Natural killer cell (primary cell): ENCODE results near the gene ZNF213. TPM values are rescaled to one million over a fixed set of nuclear protein-coding genes. Genes with fewer than 3 reads are reported as not detected.
A peak's percentile ranks its signal among the peaks of the same experiment; 100 is the strongest.

ENCODE experiments used
- ATAC-seq, 3 donors: fragments of 150-1000 bp in 2 of 3; fragments of 200-7000 bp in 1 of 3; cut with Tn5 transposase; 1 replicate in 1 of 3; 2 replicates in 2 of 3; pipeline ENCODE4 v1.10.0; 2021; ENCODE audit warnings: mild to moderate bottlenecking in 2 of 3, moderate library complexity in 2 of 3
- DNase-seq, 2 donors: peaks; one replicate each; pipeline versions ENCODE4 v3.0.0 to v3.0.0-alpha.2; 2013 to 2021; ENCODE audit warnings: mixed read lengths in 1 of 2
- H3K27ac ChIP-seq: one replicate; pipeline ENCODE4 v1.5.1; 2013; ENCODE audit warnings: mild to moderate bottlenecking, low read length
- H3K27me3 ChIP-seq: one replicate; pipeline ENCODE4 v1.6.1; 2013; ENCODE audit warnings: low read length; ENCODE audit not compliant: control insufficient read depth, insufficient read depth
- H3K36me3 ChIP-seq: one replicate; pipeline ENCODE4 v1.6.1; 2013; ENCODE audit warnings: low read length; ENCODE audit not compliant: control insufficient read depth, insufficient read depth
- H3K4me1 ChIP-seq: one replicate; pipeline ENCODE4 v1.6.1; 2013; ENCODE audit warnings: low read length; ENCODE audit not compliant: control insufficient read depth, insufficient read depth
- H3K4me3 ChIP-seq: one replicate; pipeline ENCODE4 v1.5.1; 2013; ENCODE audit warnings: low read length
- H3K9me3 ChIP-seq: one replicate; pipeline ENCODE4 v1.6.1; 2013; ENCODE audit warnings: low read length; ENCODE audit not compliant: control insufficient read depth, insufficient read depth
- H3K27ac Mint-ChIP-seq, 2 donors: one replicate each; pipeline ENCODE4 v1.8.0; 2022; ENCODE audit warnings: mild to moderate bottlenecking in 2 of 2, mixed read lengths in 2 of 2, moderate library complexity in 1 of 2
- H3K27me3 Mint-ChIP-seq, 2 donors: one replicate each; pipeline ENCODE4 v1.8.0; 2022; ENCODE audit warnings: low read depth in 2 of 2, mixed read lengths in 2 of 2
- H3K36me3 Mint-ChIP-seq: one replicate; pipeline ENCODE4 v1.8.0; 2022; ENCODE audit warnings: mixed read lengths
- H3K4me1 Mint-ChIP-seq, 2 donors: one replicate each; pipeline ENCODE4 v1.8.0; 2022; ENCODE audit warnings: mixed read lengths in 2 of 2
- H3K4me3 Mint-ChIP-seq: one replicate; pipeline ENCODE4 v1.8.0; 2022; ENCODE audit warnings: mild to moderate bottlenecking, moderate library complexity, mixed read lengths
- H3K9me3 Mint-ChIP-seq, 2 donors: one replicate each; pipeline ENCODE4 v1.8.0; 2022; ENCODE audit warnings: mixed read lengths in 2 of 2
- CTCF ChIP-seq: fragments of 200-600 bp; IDR thresholded peaks from one replicate; pipeline ENCODE4 v1.8.0; 2022; ENCODE audit warnings: antibody characterized with exemption
- WGBS: methylation state at CpG from one replicate; pipeline ENCODE4 v1.1.7; 2013; ENCODE audit warnings: missing lambda C conversion rate; ENCODE audit not compliant: insufficient coverage; 5-methylcytosine and 5-hydroxymethylcytosine counted together
- intact Hi-C: fragments of 100-400 bp; cut with micrococcal nuclease; formaldehyde crosslinking; loops from one replicate; pipeline ENCODE4 v1.14.2; 2022
- total RNA-seq, 4 donors: library from RNA; stranded (reverse); fragments of 120-200 nt in 1 of 4; gene quantifications; one replicate each; pipeline versions ENCODE4 v1.2.3 to v1.2.4, GENCODE V29; 2013 to 2022

The ZNF213 gene
- total RNA-seq, 3 donors from 2014 or later (not counting 1 experiment from before 2014, with no cell fraction given): 4.8 to 6.8 (median 5.1) TPM

DNA sequence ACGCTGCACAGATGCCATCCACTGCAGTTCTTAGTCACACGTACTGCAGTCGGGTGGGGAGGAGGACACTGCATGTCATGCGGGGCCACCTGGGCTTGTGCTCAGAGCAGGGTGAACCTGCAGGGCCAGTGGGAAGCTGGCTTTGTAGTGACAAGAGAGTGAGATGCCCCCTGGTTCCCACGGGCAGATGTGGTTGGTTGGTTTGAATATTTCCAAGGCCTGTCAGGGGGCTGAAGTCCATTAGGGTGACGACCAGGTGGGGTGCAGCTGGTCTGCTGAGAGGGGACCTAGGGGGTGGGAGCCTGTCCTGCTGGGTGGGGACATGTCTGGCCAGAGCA lies 14.3 kb downstream of the ZNF213 start:
- DNase-seq: peak in 1 of 2 donors; percentile 26
- Mint-ChIP-seq H3K4me1 (peaks cover 29 to 33% of the 10 kb centered on the region in 2 donors), H3K36me3 (no peaks in the 10 kb centered on the region), H3K9me3 (peaks cover 0 to under 1% of the 10 kb centered on the region in 2 donors), H3K27me3 (peaks cover 0 to 5% of the 10 kb centered on the region in 2 donors), H3K27ac (peak overlapping the region; percentile 76 to 90), H3K4me3 (peak overlapping the region; percentile 67)
- intact Hi-C loops: no loop called here
- 97% methylated on average over 6 of the region's 6 CpGs for whole genome bisulfite sequencing
- H3K27me3 ChIP-seq: no peaks in the 10 kb centered on the region
- H3K36me3 ChIP-seq: no peaks in the 10 kb centered on the region
- ATAC-seq: no peak
- H3K27ac ChIP-seq: peak overlapping the region; percentile 54
- peaks cover 36% of the 10 kb centered on the region for H3K4me1 ChIP-seq
- H3K9me3 ChIP-seq: peaks cover 4% of the 10 kb centered on the region
- no peak for TF ChIP-seq CTCF
- H3K4me3 ChIP-seq: no peak overlapping the region

DNA sequence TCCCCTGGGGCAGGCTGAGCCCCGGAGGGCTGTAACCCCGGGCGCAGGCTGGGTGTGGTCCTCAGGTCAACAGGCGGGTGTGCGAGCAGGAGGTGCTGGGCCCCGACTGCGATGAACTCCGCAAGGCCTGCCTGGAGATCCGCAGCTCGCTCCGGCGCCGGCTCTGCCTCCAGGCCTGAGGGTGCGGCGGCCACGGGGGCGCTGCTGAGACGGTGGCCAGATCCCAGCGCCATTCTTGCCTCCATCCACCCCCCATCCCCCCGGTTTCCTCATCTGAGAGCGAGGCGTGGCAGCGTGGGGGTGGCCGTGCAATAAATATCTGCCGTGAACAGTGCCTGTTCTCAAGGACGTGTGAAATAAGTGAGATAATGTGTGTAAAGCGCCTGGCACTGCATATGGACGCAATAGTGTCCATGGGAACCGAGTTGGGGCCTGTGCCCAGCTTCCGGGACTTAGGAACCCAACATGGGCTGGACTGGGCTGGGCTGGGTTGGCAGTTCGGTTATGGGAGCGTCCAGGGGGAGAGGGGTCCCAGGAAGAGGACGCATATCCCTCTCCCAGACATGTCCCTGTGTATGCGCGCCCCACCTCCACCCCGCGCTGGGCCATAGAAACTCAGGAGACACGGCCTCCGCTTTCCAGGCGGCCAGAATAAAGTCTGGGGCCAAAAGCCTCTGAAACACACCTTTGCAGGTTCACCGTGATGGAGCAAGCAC lies 15.0 kb downstream of the ZNF213 start:
- TF ChIP-seq CTCF: peak; percentile 25
- Histone ChIP-seq H3K9me3 (peaks cover 4% of the 10 kb centered on the region), H3K27ac (peak overlapping the region; percentile 54), H3K36me3 (no peaks in the 10 kb centered on the region), H3K4me3 (peak overlapping the region; percentile 79), H3K4me1 (peaks cover 36% of the 10 kb centered on the region), H3K27me3 (no peaks in the 10 kb centered on the region)
- Mint-ChIP-seq H3K4me3 (peak overlapping the region; percentile 93), H3K27ac (peak overlapping the region; percentile 90 to 94), H3K9me3 (peaks cover 0 to 3% of the 10 kb centered on the region in 2 donors), H3K27me3 (peaks cover 0 to 5% of the 10 kb centered on the region in 2 donors), H3K36me3 (no peaks in the 10 kb centered on the region), H3K4me1 (peaks cover 29 to 37% of the 10 kb centered on the region in 2 donors)
- intact Hi-C loops: loop anchor here (1.0 to 5.0 kb wide), 3 partner anchors 9 to 72 kb away; partner anchors contain the start of gene ZNF213
- peak; percentile 61 to 76 for DNase-seq
- peak; percentile 30 to 49 (median 32) for ATAC-seq
- 3% methylated on average over 41 of the region's 41 CpGs for WGBS

DNA sequence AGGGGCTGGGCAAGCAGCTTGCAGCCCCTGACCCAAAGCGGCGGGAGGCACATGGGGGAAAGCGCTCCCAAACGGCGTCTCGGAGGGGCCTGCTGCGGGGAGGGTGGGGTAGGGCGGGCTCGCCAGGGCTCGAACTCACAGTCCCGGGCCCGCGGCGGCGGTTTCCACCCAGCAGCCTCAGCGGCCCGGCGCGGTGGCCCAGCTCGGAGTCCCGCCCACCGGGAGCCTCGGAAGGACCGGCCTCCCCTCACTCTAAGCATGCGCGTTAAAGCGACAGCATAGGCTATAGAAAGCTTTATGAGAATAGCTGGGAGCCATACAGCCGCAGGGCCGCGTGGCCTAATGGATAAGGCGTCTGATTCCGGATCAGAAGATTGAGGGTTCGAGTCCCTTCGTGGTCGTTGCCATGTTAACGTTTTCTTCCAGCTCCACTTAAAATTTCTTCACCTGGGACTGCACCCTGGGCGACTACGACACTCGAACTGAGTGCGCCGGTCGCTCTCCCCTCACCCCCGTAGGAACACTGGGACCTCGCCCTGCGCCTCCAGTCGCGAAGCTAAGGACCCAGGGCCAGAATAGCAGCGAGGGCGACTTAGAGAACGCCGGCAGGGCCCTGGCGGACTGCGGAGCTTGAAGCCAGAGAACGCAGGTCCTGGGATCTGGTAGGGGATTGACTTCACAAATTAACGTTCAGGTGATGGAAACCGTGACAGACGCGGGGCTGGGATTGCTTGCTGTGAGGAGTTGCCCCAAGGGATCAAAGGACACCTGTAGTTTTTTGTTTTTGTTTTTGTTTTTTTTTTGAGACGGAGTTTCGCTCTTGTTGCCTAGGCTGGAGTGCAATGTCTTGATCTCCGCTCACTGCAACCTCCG lies 15.8 kb downstream of the ZNF213 start:
- Histone ChIP-seq H3K9me3 (peaks cover 4% of the 10 kb centered on the region), H3K27ac (peak overlapping the region; percentile 76), H3K36me3 (no peaks in the 10 kb centered on the region), H3K27me3 (no peaks in the 10 kb centered on the region), H3K4me1 (peaks cover 36% of the 10 kb centered on the region), H3K4me3 (peak overlapping the region; percentile 79)
- intact Hi-C loops: loop anchor here (1.0 to 5.0 kb wide), 3 partner anchors 8 to 73 kb away; partner anchors contain the start of gene ZNF213
- DNase-seq (peak; percentile 98), ATAC-seq (peak; percentile 74 to 90 (median 83))
- peaks cover 0 to 5% of the 10 kb centered on the region in 2 donors for H3K27me3 Mint-ChIP-seq
- peak overlapping the region; percentile 90 to 94 for H3K27ac Mint-ChIP-seq
- peak overlapping the region; percentile 93 for H3K4me3 Mint-ChIP-seq
- peaks cover 29 to 37% of the 10 kb centered on the region in 2 donors for H3K4me1 Mint-ChIP-seq
- H3K9me3 Mint-ChIP-seq: peaks cover 0 to 3% of the 10 kb centered on the region in 2 donors
- TF ChIP-seq CTCF: no peak
- 1% methylated on average over 62 of the region's 62 CpGs for WGBS
- H3K36me3 Mint-ChIP-seq: no peaks in the 10 kb centered on the region
